GM13977 (cell line): ENCODE measurements around the gene GNB3.
"Not testable (repeated sequence)": the region's sequence is repeated elsewhere in the genome, so short reads cannot be mapped to it uniquely, and the experiment has no call there.

Experiments
- DNase-seq: peaks from one replicate; pipeline ENCODE4 v3.0.0; 2012; ENCODE audit warnings: low spot score
- in situ Hi-C: fragments of 300-500 bp; cut with MboI; formaldehyde crosslinking; loops from one replicate; pipeline ENCODE4 v1.12.0; 2022; ENCODE audit warnings: low sequenced_read_pairs, low pct_unique_long_range_greater_than_20kb, mixed read lengths, inconsistent platforms; ENCODE audit not compliant: unreplicated experiment
- TF ChIP-seq, protein P1 (sequence below): IDR thresholded peaks from 2 replicates; pipeline ENCODE4 v1.5.1; 2012; ENCODE audit warnings: mild to moderate bottlenecking, control low read depth; ENCODE audit not compliant: insufficient read depth; ENCODE audit errors: extremely low read depth, missing control alignments

Gene GNB3

GRCh38 chr12:6863586-6864321, 23.0 kb downstream of the GNB3 start:
- TF ChIP-seq, protein P1, sequence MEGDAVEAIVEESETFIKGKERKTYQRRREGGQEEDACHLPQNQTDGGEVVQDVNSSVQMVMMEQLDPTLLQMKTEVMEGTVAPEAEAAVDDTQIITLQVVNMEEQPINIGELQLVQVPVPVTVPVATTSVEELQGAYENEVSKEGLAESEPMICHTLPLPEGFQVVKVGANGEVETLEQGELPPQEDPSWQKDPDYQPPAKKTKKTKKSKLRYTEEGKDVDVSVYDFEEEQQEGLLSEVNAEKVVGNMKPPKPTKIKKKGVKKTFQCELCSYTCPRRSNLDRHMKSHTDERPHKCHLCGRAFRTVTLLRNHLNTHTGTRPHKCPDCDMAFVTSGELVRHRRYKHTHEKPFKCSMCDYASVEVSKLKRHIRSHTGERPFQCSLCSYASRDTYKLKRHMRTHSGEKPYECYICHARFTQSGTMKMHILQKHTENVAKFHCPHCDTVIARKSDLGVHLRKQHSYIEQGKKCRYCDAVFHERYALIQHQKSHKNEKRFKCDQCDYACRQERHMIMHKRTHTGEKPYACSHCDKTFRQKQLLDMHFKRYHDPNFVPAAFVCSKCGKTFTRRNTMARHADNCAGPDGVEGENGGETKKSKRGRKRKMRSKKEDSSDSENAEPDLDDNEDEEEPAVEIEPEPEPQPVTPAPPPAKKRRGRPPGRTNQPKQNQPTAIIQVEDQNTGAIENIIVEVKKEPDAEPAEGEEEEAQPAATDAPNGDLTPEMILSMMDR = no peak
- no peak for DNase-seq
- in situ Hi-C loops = no loop called here

DNA sequence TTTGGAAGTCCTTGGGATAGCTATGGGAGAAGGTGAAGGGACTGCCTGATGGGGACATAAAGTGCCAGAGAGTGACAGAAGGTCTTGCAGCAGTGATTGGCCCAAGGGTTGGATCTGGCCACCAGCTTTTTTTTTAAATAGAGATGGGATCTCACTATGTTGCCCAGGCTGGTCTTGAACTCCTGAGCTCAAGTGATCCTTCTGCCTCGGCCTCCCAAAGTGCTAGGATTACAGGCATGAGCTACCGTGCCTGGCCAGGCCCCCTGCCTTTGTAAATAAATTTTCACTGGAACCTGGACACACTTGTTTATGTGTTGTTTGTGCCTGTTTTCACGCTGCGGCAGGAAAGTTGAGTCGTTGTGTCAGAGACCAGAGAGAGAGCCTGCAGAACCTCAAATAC, 24.6 kb downstream of the GNB3 start:
- in situ Hi-C loops = not testable (repeated sequence)

GRCh38 chr12:6866163-6866919, 25.6 kb downstream of the GNB3 start:
- DNase-seq = no peak
- in situ Hi-C loops = no loop called here
- TF ChIP-seq, protein P1 = no peak

More for the DNA sequence above, 24.6 kb downstream of the GNB3 start:
- DNase-seq = not testable (repeated sequence)

DNA sequence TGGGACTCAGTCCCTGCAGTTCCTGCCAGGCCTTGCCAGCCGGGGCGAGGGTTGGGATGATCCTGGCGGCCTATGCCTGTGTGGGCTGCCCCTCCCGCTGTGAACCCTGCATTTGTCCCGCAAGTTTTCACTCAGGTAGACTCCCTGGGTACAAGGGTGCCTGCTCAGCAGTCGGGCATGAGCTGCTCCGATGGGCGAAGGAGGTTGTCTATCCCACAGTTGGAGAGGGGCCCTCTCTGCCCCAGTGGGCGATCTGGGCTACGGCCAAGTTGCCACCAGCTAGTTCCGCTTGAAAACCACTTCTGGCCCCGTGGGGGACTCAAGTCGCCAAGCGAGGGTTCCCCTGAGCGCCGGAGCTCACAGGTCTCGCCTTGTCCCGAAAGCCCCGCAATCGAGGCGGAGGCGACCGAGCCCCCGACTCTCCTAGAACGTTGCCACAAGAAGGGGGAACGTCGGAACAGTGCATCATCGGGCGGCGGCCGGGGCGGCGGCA, 26.2 kb downstream of the GNB3 start:
- DNase-seq = peak; percentile 26
- TF ChIP-seq, protein P1 = no peak
- in situ Hi-C loops = no loop called here

GRCh38 chr12:6867413-6868210, 26.9 kb downstream of the GNB3 start, which contains the start of gene TPI1:
Gene TPI1, plus strand, starts transcription at chr12:6867531. Its CDS starts 36 bp downstream, at chr12:6867567.
- TF ChIP-seq, protein P1 = no peak
- in situ Hi-C loops = no loop called here
- peak; percentile 95 for DNase-seq

DNA sequence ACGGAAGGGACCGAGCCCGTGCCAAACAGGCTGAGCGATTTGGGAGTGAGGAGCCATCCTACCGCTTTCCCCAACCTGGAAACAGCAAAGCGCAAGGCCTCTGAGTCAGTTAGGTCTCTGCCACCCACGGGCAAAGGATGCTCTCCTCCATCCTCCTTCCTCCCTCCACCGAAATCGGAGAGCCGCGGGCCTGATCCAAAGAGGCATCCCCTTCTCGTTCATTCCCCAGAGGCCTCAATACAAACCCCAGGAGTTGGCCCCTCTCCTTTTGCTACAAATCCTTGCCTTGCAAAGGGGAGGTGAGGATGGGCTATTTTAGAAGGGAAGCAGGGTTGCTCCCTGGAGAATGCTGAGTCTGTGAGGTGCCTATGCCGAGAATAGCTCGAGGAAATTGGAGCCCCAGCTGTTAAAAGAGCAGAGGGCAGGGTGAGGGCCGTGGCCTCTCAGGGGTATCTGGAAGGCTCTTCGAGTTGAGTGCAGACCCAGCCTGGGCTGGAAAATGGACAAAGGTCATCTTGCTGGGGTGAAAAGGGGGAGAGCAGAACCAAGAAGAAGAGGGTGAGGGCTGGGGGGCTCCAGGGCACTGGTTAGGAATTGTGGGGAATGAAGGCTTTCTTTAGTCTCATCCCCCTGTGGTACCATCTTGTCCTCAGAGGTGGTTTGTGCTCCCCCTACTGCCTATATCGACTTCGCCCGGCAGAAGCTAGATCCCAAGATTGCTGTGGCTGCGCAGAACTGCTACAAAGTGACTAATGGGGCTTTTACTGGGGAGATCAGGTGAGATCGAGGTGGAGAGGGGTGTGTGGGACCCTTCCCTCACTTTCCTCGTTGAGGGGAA, 27.7 kb downstream of the GNB3 start:
- no peak for DNase-seq
- TF ChIP-seq, protein P1 = no peak
- in situ Hi-C loops = no loop called here
